HL-60 (cell line): Measurements from ENCODE around the gene PCDHGA1.

Experiments
- GABPA ChIP-seq: IDR thresholded peaks from 2 replicates; pipeline ENCODE4 v1.6.1; 2012; ENCODE audit warnings: low read depth
- POLR2AphosphoS5 ChIP-seq: IDR thresholded peaks from 2 replicates; pipeline ENCODE4 v1.6.1; 2012; ENCODE audit warnings: low read depth
- REST ChIP-seq: IDR thresholded peaks from 2 replicates; pipeline ENCODE4 v1.6.1; 2012; ENCODE audit warnings: low read depth; ENCODE audit not compliant: insufficient replicate concordance
- TF ChIP-seq, protein P1 (sequence below): IDR thresholded peaks from one replicate; pipeline ENCODE4 v1.5.1; 2011; ENCODE audit warnings: low read length, control low read depth, inconsistent platforms; ENCODE audit not compliant: insufficient read depth

- TF ChIP-seq, protein P1, sequence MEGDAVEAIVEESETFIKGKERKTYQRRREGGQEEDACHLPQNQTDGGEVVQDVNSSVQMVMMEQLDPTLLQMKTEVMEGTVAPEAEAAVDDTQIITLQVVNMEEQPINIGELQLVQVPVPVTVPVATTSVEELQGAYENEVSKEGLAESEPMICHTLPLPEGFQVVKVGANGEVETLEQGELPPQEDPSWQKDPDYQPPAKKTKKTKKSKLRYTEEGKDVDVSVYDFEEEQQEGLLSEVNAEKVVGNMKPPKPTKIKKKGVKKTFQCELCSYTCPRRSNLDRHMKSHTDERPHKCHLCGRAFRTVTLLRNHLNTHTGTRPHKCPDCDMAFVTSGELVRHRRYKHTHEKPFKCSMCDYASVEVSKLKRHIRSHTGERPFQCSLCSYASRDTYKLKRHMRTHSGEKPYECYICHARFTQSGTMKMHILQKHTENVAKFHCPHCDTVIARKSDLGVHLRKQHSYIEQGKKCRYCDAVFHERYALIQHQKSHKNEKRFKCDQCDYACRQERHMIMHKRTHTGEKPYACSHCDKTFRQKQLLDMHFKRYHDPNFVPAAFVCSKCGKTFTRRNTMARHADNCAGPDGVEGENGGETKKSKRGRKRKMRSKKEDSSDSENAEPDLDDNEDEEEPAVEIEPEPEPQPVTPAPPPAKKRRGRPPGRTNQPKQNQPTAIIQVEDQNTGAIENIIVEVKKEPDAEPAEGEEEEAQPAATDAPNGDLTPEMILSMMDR: no peak
- TF ChIP-seq REST: no peak
- no peak for TF ChIP-seq POLR2AphosphoS5
- no peak for TF ChIP-seq GABPA
These were observed 176.3 kb downstream of the PCDHGA1 start for GRCh38 chr5:141506381-141507155.
